ENCODE data around the gene WASF1. TPM values are rescaled to one million over a fixed set of nuclear protein-coding genes. Genes with fewer than 3 reads are reported as not detected.
A peak's percentile ranks its signal among the peaks of the same experiment; 100 is the strongest.

WASF1 gene
- total RNA-seq, 1 donor from 2014 or later: 1.2 TPM

GRCh38 chr6:110053395-110054240 lies 125.9 kb downstream of the WASF1 start:
- no peak for DNase-seq
- intact Hi-C loops (cut with DNase I): loop anchor here (10.0 kb wide), 1 partner anchor 529 kb away; no protein-coding TSS in a partner anchor
- ATAC-seq (ENCODE audit: poor library complexity): peak; percentile 66

- intact Hi-C loops (cut with DNase I): loop anchor here (10.0 kb wide), 1 partner anchor 526 kb away; no protein-coding TSS in a partner anchor
- DNase-seq (no peak), ATAC-seq (ENCODE audit: poor library complexity) (no peak)
These were observed 129.0 kb downstream of the WASF1 start for GRCh38 chr6:110050440-110050813.

Other genes with a start within 250 kb of the WASF1 start
- gene GPR6, start 201.4 kb downstream of the WASF1 start, total RNA-seq: not detected
- 15.0 TPM for gene CDC40, start 757 bp upstream of the WASF1 start, total RNA-seq
- 0.91 TPM for gene METTL24, start 178.7 kb upstream of the WASF1 start, total RNA-seq
- gene DDO, start 235.9 kb upstream of the WASF1 start, total RNA-seq: 31.1 TPM